Measurements from ENCODE around the gene CAND2. TPM values are rescaled to one million over a fixed set of nuclear protein-coding genes. Genes with fewer than 3 reads are reported as not detected.

The CAND2 gene
- total and polyA plus RNA-seq, 10 of the 15 experiments (the other 5 are each of a cell fraction or from before 2014, with no cell fraction given), result 0.03 to 1.9 (median 0.52) TPM

- SMC1A ChIA-PET (ENCODE audit: uncharacterized antibody, unreplicated experiment), result no interaction called here
- H3K4me1 ChIP-seq (ENCODE audit: control insufficient read depth, insufficient read depth, low read length), result no peaks in the 10 kb centered on the region
- BruUV-seq (replicated peaks), result no TSS peak
- no peak overlapping the region for H3K27ac ChIP-seq (ENCODE audit: control insufficient read depth, insufficient read depth)
- in situ Hi-C loops (cut with MboI), result no loop called here
- intact Hi-C loops (cut with micrococcal nuclease; ENCODE audit: unreplicated experiment), result no loop called here
- CTCF ChIA-PET, result interaction anchor here (0.9 to 2.1 kb wide), 3 partner anchors 8 to 73 kb away, joined by 4 to 7 read pairs (median 7); partner anchors contain the start of gene RPL32
- no peaks in the 10 kb centered on the region for H4K20me1 ChIP-seq (ENCODE audit: control insufficient read depth, insufficient read depth)
- TF ChIP-seq MEF2B (IDR thresholded peaks at IDR 0.05; ENCODE audit: partially characterized antibody, poor library complexity, severe bottlenecking) (no peak), NBN (IDR thresholded peaks at IDR 0.05) (no peak), RELA (IDR thresholded peaks at IDR 0.05; ENCODE audit: borderline replicate concordance, partially characterized antibody) (no peak), ZSCAN29 (IDR thresholded peaks at IDR 0.05) (no peak), RB1 (IDR thresholded peaks at IDR 0.05; ENCODE audit: borderline replicate concordance) (no peak), DPF2 (IDR thresholded peaks at IDR 0.05) (no peak), ZBTB33 (IDR thresholded peaks at IDR 0.05) (no peak), CBX3 (IDR thresholded peaks at IDR 0.05; ENCODE audit: borderline replicate concordance, low read depth) (no peak), SIN3A (IDR thresholded peaks at IDR 0.05; ENCODE audit: low read depth, low read length) (no peak), RUNX3 (IDR thresholded peaks at IDR 0.05; ENCODE audit: low read length) (no peak), ZNF622 (IDR thresholded peaks at IDR 0.05) (no peak), EGR1 (IDR thresholded peaks at IDR 0.05; ENCODE audit: borderline replicate concordance in 1 of 2, low read depth in 2 of 2, low read length in 2 of 2) (no peak), TCF12 (IDR thresholded peaks at IDR 0.05; ENCODE audit: low read depth, low read length) (no peak), CHD1 (IDR thresholded peaks at IDR 0.05; ENCODE audit: low read depth, low read length) (no peak), IRF3 (IDR thresholded peaks at IDR 0.05) (no peak), HCFC1 (IDR thresholded peaks at IDR 0.05; ENCODE audit: low read length) (no peak), RBBP5 (conservative IDR thresholded peaks at IDR 0.05) (no peak)
- no peaks in the 10 kb centered on the region for H3K9me3 ChIP-seq (replicated peaks; ENCODE audit: control insufficient read depth, insufficient read depth, low read length)
- ATAC-seq (no peak), FAIRE-seq (no peak), DNase-seq (ENCODE audit: low read depth, low spot score) (no peak)
- POLR2A ChIA-PET, result no interaction called here
- no peaks in the 10 kb centered on the region for H3K27me3 ChIP-seq (replicated peaks in 1 of 2; ENCODE audit: control insufficient read depth in 2 of 2, insufficient read depth in 2 of 2, low read length in 1 of 2)
- H3K79me2 ChIP-seq (ENCODE audit: control insufficient read depth, insufficient read depth, low read length), result no peaks in the 10 kb centered on the region
- RAD21 ChIA-PET (ENCODE audit: unreplicated experiment), result no interaction called here
- 57% methylated on average over 8 of the region's 8 CpGs for WGBS (ENCODE audit: insufficient coverage, insufficient replicate concordance, low lambda C conversion rate, missing lambda C conversion rate)
- H2AFZ ChIP-seq (ENCODE audit: control insufficient read depth, low read depth, low read length), result no peak overlapping the region
- H3K4me2 ChIP-seq (ENCODE audit: control insufficient read depth, insufficient read depth), result no peak overlapping the region
- H3K36me3 ChIP-seq (ENCODE audit: control insufficient read depth in 2 of 2, insufficient read depth in 2 of 2, low read length in 1 of 2), result no peaks in the 10 kb centered on the region
- no peak overlapping the region for H3K4me3 ChIP-seq
- H3K9ac ChIP-seq (ENCODE audit: control insufficient read depth, insufficient read depth, low read length), result no peak overlapping the region
These were observed 21.8 kb downstream of the CAND2 start for GRCh38 chr3:12818273-12818672.

All from GM12878 (cell line).